Stomach smooth muscle (tissue), 2 donors: Measurements from ENCODE around the gene TTC9.

ENCODE experiments used
- H3K27ac ChIP-seq: one replicate; pipeline ENCODE4 v1.7.0; 2013; ENCODE audit warnings: mild to moderate bottlenecking, low read length, inconsistent platforms
- H3K27me3 ChIP-seq, 2 donors: one replicate each; pipeline ENCODE4 v1.7.0; 2013; ENCODE audit warnings: low read length in 2 of 2; ENCODE audit not compliant: insufficient read depth in 2 of 2, control insufficient read depth in 1 of 2
- H3K36me3 ChIP-seq, 2 donors: one replicate each; pipeline ENCODE4 v1.7.0; 2013; ENCODE audit warnings: low read length in 2 of 2; ENCODE audit not compliant: control insufficient read depth in 2 of 2, insufficient read depth in 2 of 2
- H3K4me1 ChIP-seq: one replicate; pipeline ENCODE4 v1.7.0; 2013; ENCODE audit warnings: low read length; ENCODE audit not compliant: control insufficient read depth, insufficient read depth
- H3K4me3 ChIP-seq, 2 donors: one replicate each; pipeline ENCODE4 v1.7.0; 2013; ENCODE audit warnings: low read length in 2 of 2
- H3K9ac ChIP-seq, 2 donors: one replicate each; pipeline ENCODE4 v1.7.0; 2013; ENCODE audit warnings: low read length in 2 of 2, mild to moderate bottlenecking in 1 of 2
- H3K9me3 ChIP-seq, 2 donors: one replicate each; pipeline ENCODE4 v1.7.0; 2013; ENCODE audit warnings: low read length in 2 of 2; ENCODE audit not compliant: control insufficient read depth in 2 of 2
- donor health status: healthy.
- donor health status: Pancreatic carcinoma.

Gene TTC9

DNA sequence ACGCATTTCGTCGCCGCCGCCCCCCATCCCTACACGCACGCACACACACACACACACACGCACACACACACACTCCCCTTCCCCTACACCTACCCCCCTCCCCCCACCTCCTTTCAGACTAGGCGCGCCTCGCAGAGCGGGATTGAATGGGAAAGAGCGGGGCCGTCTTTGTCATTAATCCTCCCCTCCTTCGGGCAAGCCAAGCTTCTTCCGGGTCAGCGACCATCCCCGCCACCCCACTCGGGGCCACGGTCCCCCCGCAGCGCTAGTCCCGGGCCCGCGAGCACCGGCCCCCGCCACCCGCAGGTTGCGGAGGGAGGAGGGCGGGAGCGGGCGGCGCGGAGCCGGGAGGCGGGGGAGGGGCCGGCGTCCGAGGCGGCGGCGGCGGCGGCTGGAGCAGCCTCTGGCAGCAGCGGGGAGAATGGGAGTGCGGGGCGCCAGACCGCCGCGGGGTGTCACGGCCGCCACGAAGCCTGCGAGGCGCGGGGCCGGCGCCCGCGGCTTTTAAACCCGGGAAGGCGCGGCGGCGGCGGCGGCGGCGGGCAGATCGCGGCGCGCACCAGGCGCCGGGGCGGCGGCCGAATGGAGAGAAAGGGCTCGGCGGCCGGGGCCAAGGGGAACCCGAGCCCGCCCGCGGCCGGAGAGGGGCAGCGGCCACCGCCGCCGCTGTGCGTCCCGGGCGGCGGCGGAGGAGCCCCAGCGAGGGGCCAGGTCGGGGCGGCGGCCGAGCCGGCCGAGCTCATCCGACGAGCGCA, at the start of gene TTC9:
TSS of gene TTC9 (plus strand) at position 369 of the 755 bp plus-strand sequence. CDS start at position 583, 214 bp downstream.
- H3K9ac ChIP-seq = peak within 1 kb of the TSS in 1 of 2 donors; percentile 47
- peaks cover 14% of the 10 kb centered on the region for H3K4me1 ChIP-seq
- H3K4me3 ChIP-seq = peak within 1 kb of the TSS; percentile 56 to 73
- peaks cover 25 to 36% of the 10 kb centered on the region in 2 donors for H3K27me3 ChIP-seq
- H3K9me3 ChIP-seq = no peaks in the 10 kb centered on the region
- H3K36me3 ChIP-seq = no peaks in the 10 kb centered on the region
- no peak within 1 kb of the TSS for H3K27ac ChIP-seq

DNA sequence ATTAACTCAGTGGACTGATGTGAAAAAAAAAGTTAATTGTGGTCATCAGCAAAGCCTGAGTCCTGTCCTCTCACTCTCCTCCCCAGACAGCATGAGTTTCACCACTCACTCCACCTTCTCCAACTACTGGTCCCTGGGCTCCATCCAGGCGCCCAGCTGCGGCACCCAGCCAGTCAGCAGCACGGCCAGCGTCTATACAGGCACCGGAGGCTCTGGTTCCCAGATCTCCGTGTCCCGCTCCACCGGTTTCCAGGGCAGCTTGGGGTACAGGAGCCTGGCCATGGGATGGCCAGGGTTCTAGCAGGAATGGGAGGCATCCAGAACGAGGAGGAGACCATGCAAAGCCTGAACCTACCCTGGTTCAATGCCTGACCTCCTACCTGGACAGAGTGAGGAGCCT, 47.3 kb upstream of the TTC9 start:
- Histone ChIP-seq H3K9ac (no peak overlapping the region), H3K9me3 (no peaks in the 10 kb centered on the region), H3K36me3 (peaks cover 42 to 44% of the 10 kb centered on the region in 2 donors), H3K27me3 (no peaks in the 10 kb centered on the region), H3K27ac (no peak overlapping the region), H3K4me3 (no peak overlapping the region), H3K4me1 (peaks cover 3% of the 10 kb centered on the region)

DNA sequence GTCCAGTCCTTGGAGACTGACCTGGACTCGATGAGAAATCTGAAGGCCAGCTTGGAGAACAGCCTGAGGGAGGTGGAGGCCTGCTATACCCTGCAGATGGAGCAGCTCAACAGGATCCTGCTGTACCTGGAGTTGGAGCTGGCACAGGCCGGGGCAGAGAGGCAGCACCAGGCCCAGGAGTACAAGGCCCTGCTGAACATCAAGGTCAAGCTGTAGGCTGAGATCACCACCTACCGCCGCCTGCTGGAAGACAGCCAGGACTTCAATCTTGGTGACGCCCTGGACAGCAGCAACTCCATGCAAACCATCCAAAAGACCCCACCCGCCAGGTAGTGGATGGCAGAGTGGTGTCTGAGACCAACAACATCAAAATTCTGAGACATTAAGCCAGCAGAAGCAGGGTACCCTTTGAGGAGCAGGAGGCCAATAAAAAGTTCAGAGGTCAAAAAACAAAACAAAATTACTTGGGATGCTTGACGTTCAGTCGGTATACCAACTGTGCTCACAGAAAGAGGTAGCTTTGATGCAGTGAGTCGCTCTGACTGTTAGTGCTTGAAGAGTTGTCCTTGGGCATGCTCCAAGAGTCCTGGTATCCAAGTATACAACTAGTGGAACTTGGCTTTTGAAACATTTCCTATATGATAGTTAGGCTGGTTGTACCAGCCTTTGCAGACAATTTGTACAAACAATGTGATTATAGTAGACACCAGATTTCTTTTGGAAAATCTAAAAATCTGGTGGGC, 46.1 kb upstream of the TTC9 start:
- Histone ChIP-seq H3K27ac (no peak overlapping the region), H3K9me3 (no peaks in the 10 kb centered on the region), H3K4me3 (no peak overlapping the region), H3K9ac (no peak overlapping the region), H3K4me1 (peaks cover 5% of the 10 kb centered on the region), H3K36me3 (peaks cover 35 to 36% of the 10 kb centered on the region in 2 donors), H3K27me3 (no peaks in the 10 kb centered on the region)

DNA sequence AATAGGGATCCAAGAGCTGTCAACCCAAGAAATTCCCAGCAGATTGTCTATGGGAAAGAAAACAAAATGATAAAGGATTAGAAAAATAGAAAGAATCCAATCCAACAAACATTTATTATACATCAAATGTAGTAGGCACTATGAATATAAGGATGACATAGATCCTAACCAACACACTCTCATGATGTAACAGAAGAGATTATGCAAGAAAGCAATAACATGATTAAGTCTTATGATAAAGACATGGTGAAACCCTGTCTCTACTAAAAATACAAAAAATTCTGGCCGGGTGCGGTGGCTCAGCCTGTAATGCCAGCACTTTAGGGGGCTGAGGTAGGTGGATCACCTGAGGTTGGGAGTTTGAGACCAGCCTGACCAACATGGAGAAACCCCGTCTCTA, 44.0 kb upstream of the TTC9 start:
- H3K4me3 ChIP-seq = no peak overlapping the region
- H3K9me3 ChIP-seq = no peaks in the 10 kb centered on the region
- H3K4me1 ChIP-seq = peaks cover 5% of the 10 kb centered on the region
- H3K9ac ChIP-seq = no peak overlapping the region
- H3K27ac ChIP-seq = no peak overlapping the region
- peaks cover 27 to 30% of the 10 kb centered on the region in 2 donors for H3K36me3 ChIP-seq
- no peaks in the 10 kb centered on the region for H3K27me3 ChIP-seq

DNA sequence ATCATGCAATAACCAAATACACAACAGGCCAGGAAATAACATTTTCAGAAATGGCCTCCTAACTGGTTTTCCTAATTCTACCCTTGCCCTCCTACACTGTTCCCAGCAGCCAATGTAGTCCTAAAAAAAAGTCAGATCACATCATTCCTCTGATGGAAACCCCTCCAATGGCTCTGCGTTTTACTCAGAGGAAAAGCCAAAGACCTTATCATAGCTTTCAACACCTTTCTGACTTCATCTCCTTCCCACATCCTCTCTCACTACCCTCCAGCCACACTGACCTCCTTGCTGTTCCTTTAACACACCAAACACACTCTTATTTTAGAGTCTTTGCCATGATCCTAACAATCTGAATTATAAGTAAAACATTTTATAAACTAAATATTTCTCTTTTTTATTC, 42.4 kb upstream of the TTC9 start:
- peak overlapping the region; percentile 84 to 100 for H3K4me3 ChIP-seq
- H3K9ac ChIP-seq = no peak overlapping the region
- H3K9me3 ChIP-seq = no peaks in the 10 kb centered on the region
- peaks cover 5% of the 10 kb centered on the region for H3K4me1 ChIP-seq
- peaks cover 0 to 2% of the 10 kb centered on the region in 2 donors for H3K27me3 ChIP-seq
- H3K36me3 ChIP-seq = peaks cover 16 to 17% of the 10 kb centered on the region in 2 donors
- H3K27ac ChIP-seq = no peak overlapping the region

DNA sequence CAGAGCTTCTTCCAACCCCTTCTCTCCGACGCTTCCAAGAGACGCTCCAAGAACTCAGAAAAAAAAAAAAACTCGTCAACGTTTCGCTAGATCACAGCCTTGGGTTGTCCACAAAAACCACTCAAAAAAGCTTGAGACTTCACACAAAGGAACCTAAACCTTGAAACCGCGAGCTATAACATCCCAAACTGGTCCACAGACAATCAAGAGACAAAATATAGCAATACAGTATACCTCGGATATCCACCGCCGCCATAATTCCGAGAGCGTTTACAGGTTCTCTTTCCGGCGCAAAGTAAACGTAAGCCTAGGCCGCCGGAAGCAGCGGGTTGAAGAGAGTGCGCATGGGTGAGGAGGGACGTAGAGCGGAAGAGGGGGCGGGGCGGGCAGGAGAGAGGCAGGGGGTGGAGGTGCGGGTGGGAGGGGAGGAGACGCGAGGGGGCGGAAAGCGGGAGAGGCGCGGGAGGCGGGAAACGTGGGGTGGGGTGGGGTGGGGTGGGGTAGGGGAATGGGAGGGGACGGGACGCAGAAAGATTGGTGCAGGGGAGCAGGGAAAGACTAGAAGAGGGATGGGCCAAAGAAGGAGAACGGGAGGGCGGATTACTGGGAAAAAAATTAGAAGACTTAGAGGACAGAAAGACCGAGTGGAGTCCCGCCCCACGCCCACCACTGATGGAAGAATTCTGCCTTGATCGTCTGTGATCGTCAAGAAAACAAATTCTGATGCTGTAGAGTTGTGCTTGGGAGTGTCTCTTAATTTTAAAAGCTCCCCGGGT, 41.1 kb upstream of the TTC9 start, which contains the start of gene MED6:
TSS of gene MED6 (minus strand) at position 274 of the 776 bp plus-strand sequence. CDS start at position 256, 18 bp downstream.
- Histone ChIP-seq H3K4me1 (peaks cover 5% of the 10 kb centered on the region), H3K9me3 (no peaks in the 10 kb centered on the region), H3K27ac (peak within 1 kb of the TSS; percentile 60), H3K36me3 (peaks cover 4 to 7% of the 10 kb centered on the region in 2 donors), H3K4me3 (peak within 1 kb of the TSS; percentile 84 to 100), H3K9ac (peak within 1 kb of the TSS; percentile 84 to 95), H3K27me3 (peaks cover 0 to 2% of the 10 kb centered on the region in 2 donors)

DNA sequence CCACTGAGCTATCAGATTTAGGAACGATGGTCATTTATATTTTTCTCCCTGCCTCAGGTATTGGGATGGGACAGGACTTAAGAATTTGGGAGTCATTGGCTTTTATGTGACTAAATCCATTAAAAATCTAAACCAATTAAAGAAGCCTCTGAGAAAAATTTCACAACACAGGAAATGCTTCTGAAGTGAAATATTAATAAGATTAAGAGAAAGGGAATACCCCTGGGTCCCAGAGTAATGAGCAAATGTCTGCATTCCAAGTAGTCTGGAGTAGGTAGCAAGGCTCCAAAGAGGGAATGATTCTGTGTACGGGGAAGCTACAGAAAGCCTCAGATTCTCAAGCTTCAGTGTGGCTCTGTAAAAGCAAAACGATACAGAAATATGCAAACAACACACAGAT, 40.6 kb upstream of the TTC9 start:
- H3K9ac ChIP-seq = peak overlapping the region in 1 of 2 donors; percentile 64
- H3K9me3 ChIP-seq = no peaks in the 10 kb centered on the region
- H3K27ac ChIP-seq = no peak overlapping the region
- peak overlapping the region; percentile 70 to 84 for H3K4me3 ChIP-seq
- peaks cover 0 to 1% of the 10 kb centered on the region in 2 donors for H3K36me3 ChIP-seq
- H3K27me3 ChIP-seq = peaks cover 0 to 2% of the 10 kb centered on the region in 2 donors
- peaks cover 5% of the 10 kb centered on the region for H3K4me1 ChIP-seq

DNA sequence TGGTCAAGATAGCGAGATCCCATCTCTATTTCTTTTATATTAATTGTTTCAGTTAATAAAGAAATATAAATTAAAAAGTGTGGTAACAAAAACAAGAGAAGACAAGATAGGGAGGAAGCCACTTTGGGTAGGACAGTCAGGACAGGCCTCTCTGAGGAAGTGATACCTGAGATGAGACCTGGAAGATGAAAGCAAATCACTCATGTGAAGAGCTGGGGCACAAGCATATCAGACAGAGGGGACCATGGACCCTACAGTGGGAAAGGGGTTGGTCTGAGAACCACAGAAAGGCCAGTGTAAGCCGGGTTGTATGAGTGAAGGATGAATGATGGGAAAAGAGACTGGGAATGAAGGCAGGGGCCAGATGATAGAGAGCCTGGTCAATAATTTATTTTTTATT, 39.5 kb upstream of the TTC9 start:
- Histone ChIP-seq H3K4me3 (no peak overlapping the region), H3K4me1 (peaks cover 5% of the 10 kb centered on the region)

DNA sequence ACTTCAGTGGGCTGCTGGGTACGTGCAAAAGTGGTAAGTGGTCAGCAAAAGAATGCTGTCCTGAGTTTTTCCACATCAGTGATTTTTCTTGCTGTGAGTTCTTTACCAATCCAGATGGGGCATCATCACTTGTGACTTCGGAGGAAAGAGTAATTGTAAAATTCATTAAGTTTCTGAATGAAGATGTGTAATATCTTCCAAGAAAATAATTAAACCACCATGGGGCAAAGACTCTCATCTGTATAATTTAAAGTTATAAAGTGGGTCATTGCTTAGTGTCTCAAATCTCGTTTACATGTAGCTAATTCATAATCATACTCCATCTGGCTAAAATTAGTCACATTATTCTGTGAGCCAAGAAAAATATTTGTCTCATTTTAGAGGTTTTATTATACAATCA, 30.5 kb upstream of the TTC9 start:
- peaks cover 2 to 4% of the 10 kb centered on the region in 2 donors for H3K27me3 ChIP-seq
- H3K9ac ChIP-seq = no peak overlapping the region
- no peaks in the 10 kb centered on the region for H3K4me1 ChIP-seq
- no peaks in the 10 kb centered on the region for H3K9me3 ChIP-seq
- H3K36me3 ChIP-seq = no peaks in the 10 kb centered on the region
- no peak overlapping the region for H3K4me3 ChIP-seq
- no peak overlapping the region for H3K27ac ChIP-seq

More for the DNA sequence above, 39.5 kb upstream of the TTC9 start:
- Histone ChIP-seq H3K9me3 (no peaks in the 10 kb centered on the region), H3K9ac (no peak overlapping the region), H3K27ac (no peak overlapping the region), H3K36me3 (no peaks in the 10 kb centered on the region), H3K27me3 (peaks cover 0 to 2% of the 10 kb centered on the region in 2 donors)

DNA sequence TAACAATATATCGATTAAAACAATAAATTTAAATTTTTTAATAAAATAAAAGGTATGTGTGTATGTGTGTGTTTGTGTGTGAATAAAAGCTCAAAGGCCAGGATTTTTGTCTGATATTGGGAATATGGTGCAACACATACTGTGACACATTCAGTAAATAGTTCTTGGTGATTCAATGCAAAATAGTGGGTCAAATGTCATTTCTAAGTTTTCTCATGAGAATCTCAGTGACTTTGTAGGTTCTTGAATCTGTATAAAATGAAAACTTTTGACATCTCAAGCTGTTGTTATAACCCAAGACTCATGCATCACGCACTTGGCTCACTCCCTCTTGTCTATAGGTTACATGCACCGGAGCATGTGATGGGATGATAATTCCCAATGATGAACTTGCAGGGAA, 25.1 kb upstream of the TTC9 start:
- Histone ChIP-seq H3K36me3 (no peaks in the 10 kb centered on the region), H3K27ac (no peak overlapping the region), H3K4me3 (no peak overlapping the region), H3K4me1 (no peaks in the 10 kb centered on the region), H3K27me3 (no peaks in the 10 kb centered on the region), H3K9ac (no peak overlapping the region), H3K9me3 (no peaks in the 10 kb centered on the region)
